ENCODE results near the gene TM2D3.

TM2D3 gene

DNA sequence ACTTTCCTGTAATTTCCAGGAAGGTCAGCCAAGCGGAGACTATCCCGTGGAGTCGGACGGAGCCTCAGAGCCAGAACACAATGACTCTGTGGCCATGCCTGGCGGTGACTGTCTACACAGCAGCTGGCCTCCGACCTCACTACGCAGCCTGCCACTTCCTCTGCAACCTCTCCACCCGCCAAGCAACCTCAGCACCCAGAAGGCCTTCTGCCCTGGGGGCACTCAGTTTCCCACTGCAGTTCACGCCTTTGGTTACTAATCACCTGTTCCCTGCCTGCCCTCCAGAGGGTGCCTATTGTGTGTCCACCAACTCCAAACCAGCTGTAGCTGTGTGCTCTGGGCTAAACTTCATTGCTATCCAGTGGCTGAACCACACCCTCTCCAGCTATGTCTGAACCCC lies 44.0 kb downstream of the TM2D3 start:
- no peak for DNase-seq (ENCODE audit: low read depth in 4 of 4, low spot score in 1 of 4)

DNA sequence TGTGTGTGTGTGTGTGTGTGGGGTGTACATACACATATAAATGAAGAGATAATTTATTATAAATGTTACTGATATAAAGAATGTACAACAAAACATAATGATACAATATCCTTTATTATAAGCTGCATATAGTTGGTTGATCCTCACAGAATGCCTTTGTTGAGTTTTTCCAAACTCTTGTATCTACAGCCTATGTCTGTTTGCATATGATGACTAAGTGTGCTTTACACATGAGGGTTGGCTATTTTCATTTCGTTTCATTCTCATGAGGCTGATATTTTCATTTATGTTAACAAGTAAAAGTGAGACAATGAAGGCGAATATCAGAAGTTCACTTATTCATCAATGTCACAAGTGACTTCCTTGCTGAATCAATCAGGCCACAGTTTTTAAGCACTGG lies 45.1 kb downstream of the TM2D3 start:
- no peak for DNase-seq (ENCODE audit: low read depth in 4 of 4, low spot score in 1 of 4)

GRCh38 chr15:101604124-101604874 lies 47.9 kb downstream of the TM2D3 start:
- no peak for DNase-seq (ENCODE audit: low read depth in 4 of 4, low spot score in 1 of 4)

DNA sequence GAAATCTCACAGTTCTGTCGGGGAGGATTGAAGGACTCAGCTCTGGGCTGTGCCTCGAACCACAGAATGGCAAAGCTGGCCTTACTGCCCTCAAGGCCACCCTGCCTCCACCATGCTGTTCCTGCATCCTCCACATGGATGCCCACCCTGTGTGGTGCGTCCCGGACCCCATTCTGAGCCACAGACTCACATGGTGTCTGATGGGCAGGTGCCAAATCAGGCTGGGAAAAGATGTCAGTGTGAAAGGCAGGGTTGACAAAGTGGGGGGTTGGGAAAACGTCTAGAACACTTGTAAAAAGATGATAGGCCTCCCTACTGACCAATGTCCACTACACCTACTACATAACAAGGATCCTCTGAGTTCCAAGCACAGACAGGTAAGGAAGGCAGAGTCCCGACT lies 49.4 kb downstream of the TM2D3 start:
- DNase-seq (ENCODE audit: low read depth in 4 of 4, low spot score in 1 of 4) = no peak

GRCh38 chr15:101600035-101600434 lies 52.1 kb downstream of the TM2D3 start:
- no peak for DNase-seq (ENCODE audit: low read depth in 4 of 4, low spot score in 1 of 4)

DNA sequence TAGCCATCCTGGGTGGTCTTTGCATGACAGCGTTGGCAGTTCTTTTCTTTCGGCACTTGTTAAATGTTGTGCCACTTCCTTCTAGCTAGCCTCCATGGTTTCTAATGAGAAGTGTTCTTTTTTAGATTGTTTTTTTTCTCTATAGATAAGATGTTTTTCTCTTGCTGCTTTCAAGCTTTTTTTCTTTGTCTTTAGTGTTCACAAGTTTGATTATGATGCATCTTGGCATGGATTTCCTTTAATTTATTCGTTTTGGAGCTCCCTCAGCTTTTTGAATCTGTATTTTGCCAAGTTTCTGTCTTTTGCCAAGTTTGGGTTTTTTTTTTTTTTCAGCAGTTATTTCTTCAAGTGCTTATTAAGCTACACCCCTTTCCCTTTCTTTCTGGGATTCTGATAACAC lies 53.1 kb downstream of the TM2D3 start:
- DNase-seq (ENCODE audit: low read depth in 4 of 4, low spot score in 1 of 4) = no peak

DNA sequence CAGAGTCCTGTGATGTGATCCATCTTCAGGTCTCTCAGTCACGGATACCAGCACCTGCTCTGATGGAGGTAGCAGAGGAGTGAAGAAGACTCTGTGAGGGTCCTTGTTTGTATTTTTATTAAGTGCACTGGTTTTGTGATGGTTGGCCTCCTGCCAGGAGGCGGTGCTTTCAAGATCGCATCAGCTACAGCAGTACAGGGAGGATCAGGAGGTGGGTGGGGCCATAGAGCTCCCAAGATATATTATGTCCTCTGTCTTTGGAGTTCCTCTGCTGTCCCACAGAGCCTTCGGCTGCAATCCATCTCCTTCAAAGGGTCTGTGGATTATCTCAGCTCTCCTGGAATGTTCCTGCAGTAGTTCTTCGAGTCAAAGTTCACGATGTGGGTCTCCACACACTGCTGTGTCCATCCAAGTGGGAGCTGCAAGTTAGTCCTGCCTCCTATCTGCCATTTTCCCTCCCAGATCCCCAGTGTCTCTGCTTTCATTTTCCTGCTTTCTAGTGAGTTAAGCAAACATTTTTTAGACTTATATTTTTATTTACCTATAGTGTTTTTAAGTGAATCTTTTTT lies 54.7 kb downstream of the TM2D3 start:
- DNase-seq (ENCODE audit: low read depth in 4 of 4, low spot score in 1 of 4) = no peak

- DNase-seq (ENCODE audit: low read depth in 4 of 4, low spot score in 1 of 4) = no peak
These were observed 55.5 kb downstream of the TM2D3 start for GRCh38 chr15:101596633-101597032.

All from stimulated activated CD4-positive, alpha-beta T cell treated with anti-CD3 and anti-CD28 coated beads, Interleukin-1b, Interleukin-23, amount 100 ng/mL, for 24 hours (primary cell).